ENCODE data around the gene CALD1.

CALD1 gene

DNA sequence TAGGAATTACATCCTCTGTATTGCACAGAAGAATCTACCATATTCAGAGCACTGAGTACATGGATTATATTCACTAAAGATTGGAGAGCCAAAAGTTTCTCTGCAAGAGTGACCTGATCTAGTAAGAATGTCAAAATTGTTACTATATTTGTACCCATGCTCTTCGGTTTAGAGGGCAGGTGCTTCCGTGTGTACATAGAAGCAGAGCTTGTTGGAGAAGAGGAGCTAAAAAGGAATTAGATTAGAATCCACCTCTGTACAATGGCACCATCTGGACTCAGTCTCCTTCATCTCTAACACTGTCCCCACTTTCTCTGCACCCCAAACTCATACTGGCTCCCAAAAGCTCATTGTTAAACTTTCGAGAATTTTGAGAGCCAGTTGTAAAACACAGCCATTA is 8.3 kb downstream of the CALD1 start:
- no peaks in the 10 kb centered on the region for H3K36me3 ChIP-seq (ENCODE audit: insufficient read depth, low read length)
- ATAC-seq (ENCODE audit: insufficient read depth, low read depth) (no peak), DNase-seq (no peak)
- H3K79me2 ChIP-seq (ENCODE audit: insufficient read depth, low read length), result no peaks in the 10 kb centered on the region
- H3K9ac ChIP-seq (ENCODE audit: low read depth, low read length), result no peak overlapping the region
- H3K9me3 ChIP-seq (ENCODE audit: insufficient read depth, low read length, severe bottlenecking), result no peaks in the 10 kb centered on the region
- H3K27me3 ChIP-seq (ENCODE audit: insufficient read depth, low read length, poor library complexity), result peaks cover 4% of the 10 kb centered on the region
- no peak overlapping the region for H3K4me2 ChIP-seq (ENCODE audit: insufficient read depth, low read length)
- no peak overlapping the region for H2AFZ ChIP-seq (ENCODE audit: low read depth, low read length)
- no peak overlapping the region for H3K4me3 ChIP-seq (ENCODE audit: low read depth in 1 of 2, low read length in 2 of 2)
- TF ChIP-seq EZH2 (IDR thresholded peaks at IDR 0.05; ENCODE audit: borderline replicate concordance, low read depth, low read length, severe bottlenecking) (no peak), CTCF (IDR thresholded peaks at IDR 0.05; ENCODE audit: borderline replicate concordance, extremely low read depth, low read length, poor library complexity, severe bottlenecking) (no peak)
- no peak overlapping the region for H3K27ac ChIP-seq (ENCODE audit: low read length)
- no peaks in the 10 kb centered on the region for H3K4me1 ChIP-seq (ENCODE audit: insufficient read depth, low read length)
- no peaks in the 10 kb centered on the region for H4K20me1 ChIP-seq (ENCODE audit: insufficient read depth, low read length)

- H3K4me2 ChIP-seq (ENCODE audit: insufficient read depth, low read length), result no peak overlapping the region
- H3K79me2 ChIP-seq (ENCODE audit: insufficient read depth, low read length), result no peaks in the 10 kb centered on the region
- peaks cover 4% of the 10 kb centered on the region for H3K27me3 ChIP-seq (ENCODE audit: insufficient read depth, low read length, poor library complexity)
- no peak overlapping the region for H3K4me3 ChIP-seq (ENCODE audit: low read depth in 1 of 2, low read length in 2 of 2)
- TF ChIP-seq CTCF (IDR thresholded peaks at IDR 0.05; ENCODE audit: borderline replicate concordance, extremely low read depth, low read length, poor library complexity, severe bottlenecking) (no peak), EZH2 (IDR thresholded peaks at IDR 0.05; ENCODE audit: borderline replicate concordance, low read depth, low read length, severe bottlenecking) (no peak)
- no peak overlapping the region for H2AFZ ChIP-seq (ENCODE audit: low read depth, low read length)
- H3K36me3 ChIP-seq (ENCODE audit: insufficient read depth, low read length), result no peaks in the 10 kb centered on the region
- no peaks in the 10 kb centered on the region for H3K9me3 ChIP-seq (ENCODE audit: insufficient read depth, low read length, severe bottlenecking)
- H3K27ac ChIP-seq (ENCODE audit: low read length), result no peak overlapping the region
- no peaks in the 10 kb centered on the region for H3K4me1 ChIP-seq (ENCODE audit: insufficient read depth, low read length)
- ATAC-seq (ENCODE audit: insufficient read depth, low read depth), result no peak
- no peak overlapping the region for H3K9ac ChIP-seq (ENCODE audit: low read depth, low read length)
- DNase-seq, result no peak
- no peaks in the 10 kb centered on the region for H4K20me1 ChIP-seq (ENCODE audit: insufficient read depth, low read length)
Observed at GRCh38 chr7:134788191-134788590, 8.8 kb downstream of the CALD1 start.

DNA sequence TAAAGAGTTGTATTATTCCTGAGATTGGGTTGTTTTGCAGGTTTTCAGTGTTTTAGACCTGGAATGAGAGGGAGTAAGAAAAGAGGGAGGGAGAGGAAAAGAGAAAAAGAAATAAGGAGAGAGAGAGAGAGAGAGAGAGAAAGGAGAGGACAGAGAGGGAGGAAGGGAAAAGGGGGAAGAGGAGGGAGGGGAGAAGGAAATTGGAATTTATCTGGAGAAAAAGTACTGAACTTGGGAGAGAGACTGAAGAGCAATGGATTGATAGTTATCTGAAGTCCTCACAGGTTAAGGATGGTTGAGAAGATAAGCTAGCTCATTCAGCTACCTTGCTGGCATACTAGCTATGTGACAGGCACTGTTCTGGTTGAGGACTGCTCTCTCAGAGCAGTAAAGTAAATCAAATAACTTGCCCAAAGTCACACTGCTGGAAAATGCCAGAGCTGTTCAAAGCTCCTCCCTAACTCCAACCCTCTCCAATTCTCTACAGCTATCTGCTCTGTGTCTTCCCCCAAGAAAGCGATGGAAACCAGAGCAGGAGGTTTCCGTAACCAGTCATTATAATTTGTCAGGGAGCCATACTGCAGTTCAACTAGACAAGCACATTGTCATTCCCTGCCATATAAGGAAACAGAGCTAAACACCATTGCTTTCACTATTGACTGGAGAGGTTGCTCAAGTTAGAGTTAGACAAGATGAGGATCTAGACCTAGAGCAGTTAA is 10.7 kb downstream of the CALD1 start:
- H2AFZ ChIP-seq (ENCODE audit: low read depth, low read length), result no peak overlapping the region
- TF ChIP-seq EZH2 (IDR thresholded peaks at IDR 0.05; ENCODE audit: borderline replicate concordance, low read depth, low read length, severe bottlenecking), result no peak
- no peaks in the 10 kb centered on the region for H3K4me1 ChIP-seq (ENCODE audit: insufficient read depth, low read length)
- H3K9ac ChIP-seq (ENCODE audit: low read depth, low read length), result no peak overlapping the region
- no peak overlapping the region for H3K27ac ChIP-seq (ENCODE audit: low read length)
- H3K79me2 ChIP-seq (ENCODE audit: insufficient read depth, low read length), result no peaks in the 10 kb centered on the region
- ATAC-seq (ENCODE audit: insufficient read depth, low read depth) (no peak), DNase-seq (no peak)
- H3K4me2 ChIP-seq (ENCODE audit: insufficient read depth, low read length), result no peak overlapping the region
- H3K27me3 ChIP-seq (ENCODE audit: insufficient read depth, low read length, poor library complexity), result peaks cover 4% of the 10 kb centered on the region
- H3K4me3 ChIP-seq (ENCODE audit: low read depth in 1 of 2, low read length in 2 of 2), result no peak overlapping the region
- H4K20me1 ChIP-seq (ENCODE audit: insufficient read depth, low read length), result no peaks in the 10 kb centered on the region
- H3K36me3 ChIP-seq (ENCODE audit: insufficient read depth, low read length), result no peaks in the 10 kb centered on the region
- no peaks in the 10 kb centered on the region for H3K9me3 ChIP-seq (ENCODE audit: insufficient read depth, low read length, severe bottlenecking)

- Histone ChIP-seq H3K4me1 (ENCODE audit: insufficient read depth, low read length) (no peaks in the 10 kb centered on the region), H3K9me3 (ENCODE audit: insufficient read depth, low read length, severe bottlenecking) (no peaks in the 10 kb centered on the region), H3K27ac (ENCODE audit: low read length) (no peak overlapping the region), H3K9ac (ENCODE audit: low read depth, low read length) (no peak overlapping the region), H3K4me2 (ENCODE audit: insufficient read depth, low read length) (no peak overlapping the region), H3K27me3 (ENCODE audit: insufficient read depth, low read length, poor library complexity) (no peaks in the 10 kb centered on the region), H3K79me2 (ENCODE audit: insufficient read depth, low read length) (no peaks in the 10 kb centered on the region), H3K36me3 (ENCODE audit: insufficient read depth, low read length) (no peaks in the 10 kb centered on the region), H2AFZ (ENCODE audit: low read depth, low read length) (no peak overlapping the region), H4K20me1 (ENCODE audit: insufficient read depth, low read length) (no peaks in the 10 kb centered on the region), H3K4me3 (ENCODE audit: low read depth in 1 of 2, low read length in 2 of 2) (no peak overlapping the region)
- ATAC-seq (ENCODE audit: insufficient read depth, low read depth), result no peak
- no peak for DNase-seq
- TF ChIP-seq EZH2 (IDR thresholded peaks at IDR 0.05; ENCODE audit: borderline replicate concordance, low read depth, low read length, severe bottlenecking) (no peak), CTCF (IDR thresholded peaks at IDR 0.05; ENCODE audit: borderline replicate concordance, extremely low read depth, low read length, poor library complexity, severe bottlenecking) (no peak)
Observed at GRCh38 chr7:134792968-134793367, 13.5 kb downstream of the CALD1 start.

All from DND-41 (cell line).